ENCODE measurements around the gene CLDN24.

Gene CLDN24

DNA sequence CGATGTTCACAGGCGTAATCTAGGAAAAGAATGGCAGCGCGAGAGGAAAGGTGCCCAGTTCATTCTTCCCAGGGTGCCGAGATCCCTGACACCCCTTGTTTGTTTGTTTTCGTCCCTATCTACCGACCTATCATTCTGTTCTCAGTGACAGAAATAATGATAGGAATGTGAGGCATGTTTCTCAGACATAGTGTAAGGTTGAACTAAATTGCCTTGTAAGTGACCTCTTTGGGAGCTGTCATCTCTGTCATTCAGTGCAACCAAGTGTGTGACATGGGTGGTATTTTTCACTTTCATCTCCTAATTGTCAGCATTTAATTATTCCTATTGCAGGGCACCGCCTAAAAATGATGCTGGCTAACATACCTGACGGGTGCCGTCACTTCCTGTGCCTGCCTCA is 26.5 kb downstream of the CLDN24 start:
- no peak for TF ChIP-seq POLR2A (IDR thresholded peaks at IDR 0.05; ENCODE audit: low read depth, low read length)
- FAIRE-seq: no peak
- no peak for DNase-seq (ENCODE audit: insufficient read length, low spot score)

DNA sequence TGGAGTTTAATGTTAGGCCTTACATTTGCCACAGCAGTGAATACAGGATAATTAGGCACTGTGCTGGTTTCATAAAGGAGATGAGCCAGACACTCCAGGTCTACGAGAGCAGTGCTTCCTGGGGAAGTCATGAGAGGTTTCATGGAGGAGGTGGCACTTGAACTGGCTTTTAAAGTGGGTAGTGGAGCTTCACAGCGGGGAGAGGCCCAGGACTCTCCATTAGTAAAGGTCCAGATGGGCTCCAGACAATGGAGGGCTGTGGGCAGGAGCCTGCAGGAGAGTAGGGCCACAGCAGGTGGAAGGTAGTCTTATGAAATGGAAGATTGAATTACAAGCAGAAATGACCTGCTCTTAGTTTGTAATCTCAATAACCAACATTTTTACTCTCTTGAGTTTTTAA is 31.2 kb downstream of the CLDN24 start:
- no peak for TF ChIP-seq POLR2A (IDR thresholded peaks at IDR 0.05; ENCODE audit: low read depth, low read length)
- DNase-seq (ENCODE audit: insufficient read length, low spot score): no peak
- FAIRE-seq: no peak

DNA sequence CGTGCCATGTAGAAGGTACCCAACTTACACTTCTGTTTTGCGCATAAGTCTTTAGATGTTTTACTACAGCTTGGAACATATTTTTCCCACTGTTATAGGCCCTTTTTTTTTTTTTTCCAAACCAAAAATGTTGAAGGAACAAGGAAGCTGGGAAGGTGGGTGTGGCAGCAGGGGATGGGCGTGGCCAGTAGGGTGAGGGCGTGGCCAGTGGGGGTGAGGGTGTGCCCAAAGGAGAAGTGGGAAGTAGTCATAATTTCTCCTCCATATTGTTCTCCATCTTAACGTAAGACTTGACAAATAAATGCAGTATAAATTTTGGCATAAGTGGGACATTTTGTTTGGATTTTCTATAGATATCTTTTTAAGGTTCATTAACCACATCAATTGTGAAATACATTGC is 32.5 kb downstream of the CLDN24 start:
- TF ChIP-seq POLR2A (IDR thresholded peaks at IDR 0.05; ENCODE audit: low read depth, low read length): no peak
- DNase-seq (ENCODE audit: insufficient read length, low spot score) (no peak), FAIRE-seq (no peak)

DNA sequence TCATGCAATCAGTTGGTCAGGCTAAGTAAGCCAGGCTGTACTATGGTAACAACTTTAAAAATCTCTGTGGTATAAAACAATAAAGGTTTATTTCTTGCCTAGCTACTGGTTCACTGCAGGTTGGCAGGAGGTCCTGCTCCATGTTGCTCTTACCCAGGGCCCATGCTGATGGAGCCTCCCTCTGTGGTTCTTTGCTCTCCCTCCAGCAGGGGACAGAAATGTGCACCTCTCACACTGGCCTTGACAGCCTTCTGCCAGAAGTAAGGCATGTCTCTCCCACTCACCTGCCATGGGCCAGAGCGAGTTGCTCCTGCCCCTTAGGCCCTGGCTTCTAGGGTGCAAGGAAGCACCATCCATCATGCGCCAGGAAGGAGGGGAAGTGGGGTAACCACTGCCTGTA is 33.3 kb downstream of the CLDN24 start:
- DNase-seq (ENCODE audit: insufficient read length, low spot score): no peak
- FAIRE-seq: no peak
- TF ChIP-seq POLR2A (IDR thresholded peaks at IDR 0.05; ENCODE audit: low read depth, low read length): no peak

DNA sequence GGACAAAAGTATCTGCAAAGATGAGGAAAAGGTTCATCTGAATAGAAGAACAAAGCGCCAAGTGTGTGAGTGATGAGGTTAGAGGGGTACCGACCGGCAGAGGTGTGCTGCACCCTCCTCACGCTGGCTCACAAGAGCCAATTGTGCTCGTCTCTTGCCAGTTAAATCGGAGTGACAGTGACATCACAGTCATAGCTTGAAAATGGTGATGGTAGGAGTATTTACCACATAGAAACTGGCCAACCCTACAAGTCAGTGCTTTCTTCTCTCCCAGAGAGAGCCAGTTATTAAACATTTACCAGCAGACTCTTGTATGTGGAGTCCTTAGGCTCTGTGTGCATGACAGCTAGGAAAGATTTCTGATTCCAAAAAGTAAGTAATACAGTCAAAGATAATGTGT is 34.5 kb downstream of the CLDN24 start:
- FAIRE-seq: no peak
- no peak for DNase-seq (ENCODE audit: insufficient read length, low spot score)
- TF ChIP-seq POLR2A (IDR thresholded peaks at IDR 0.05; ENCODE audit: low read depth, low read length): no peak

DNA sequence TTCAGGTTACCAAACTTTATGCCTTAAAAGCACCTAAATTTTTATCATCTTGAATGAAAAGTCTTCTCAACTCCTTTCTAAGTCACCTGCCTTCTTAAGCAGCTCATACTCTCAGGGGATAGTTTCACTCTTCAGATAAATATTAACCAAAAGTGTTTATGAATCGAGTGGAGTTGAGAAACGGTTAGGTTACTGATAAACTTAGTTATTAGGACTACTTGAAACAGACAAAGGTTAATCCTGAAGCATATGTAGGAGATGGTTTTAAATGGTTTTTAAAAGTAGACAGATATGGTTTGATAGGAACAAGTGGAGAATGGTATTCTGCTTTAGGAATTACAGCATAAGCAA is 34.9 kb downstream of the CLDN24 start:
- FAIRE-seq (no peak), DNase-seq (ENCODE audit: insufficient read length, low spot score) (no peak)
- no peak for TF ChIP-seq POLR2A (IDR thresholded peaks at IDR 0.05; ENCODE audit: low read depth, low read length)

DNA sequence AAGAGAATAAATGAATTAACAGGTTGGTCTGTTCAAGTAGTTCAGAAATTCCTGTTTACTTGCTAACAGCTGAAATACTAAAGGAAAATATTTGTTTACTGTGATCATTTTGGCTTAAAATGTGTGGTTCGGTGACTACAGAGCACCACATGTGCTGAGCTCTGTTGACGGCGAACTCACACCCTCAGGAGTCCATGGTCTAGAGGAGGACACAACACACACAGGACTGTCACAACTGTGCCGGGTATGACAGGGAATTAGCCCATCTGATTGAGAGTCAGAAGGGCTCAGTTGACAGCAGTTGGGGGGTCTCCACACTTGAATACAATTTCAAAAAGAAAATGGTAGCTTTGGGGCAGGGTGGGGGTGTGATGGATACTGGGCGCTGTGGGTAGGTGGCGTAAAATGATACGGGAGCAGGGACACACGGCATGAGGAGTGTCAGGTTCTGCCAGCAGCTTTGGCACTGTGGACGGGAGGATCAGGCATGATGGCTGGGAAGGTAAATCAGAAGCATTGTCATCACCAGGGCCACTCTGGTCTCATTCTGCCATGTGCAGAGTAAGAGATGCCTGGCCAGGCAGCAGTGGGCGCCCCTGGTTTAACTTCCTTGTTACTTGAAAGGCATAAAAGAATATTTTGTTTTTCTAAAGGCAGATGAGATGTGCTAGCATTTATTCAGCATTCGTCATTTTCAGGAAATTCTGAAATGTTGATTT is 35.5 kb downstream of the CLDN24 start:
- DNase-seq (ENCODE audit: insufficient read length, low spot score): no peak
- no peak for TF ChIP-seq POLR2A (IDR thresholded peaks at IDR 0.05; ENCODE audit: low read depth, low read length)
- no peak for FAIRE-seq

DNA sequence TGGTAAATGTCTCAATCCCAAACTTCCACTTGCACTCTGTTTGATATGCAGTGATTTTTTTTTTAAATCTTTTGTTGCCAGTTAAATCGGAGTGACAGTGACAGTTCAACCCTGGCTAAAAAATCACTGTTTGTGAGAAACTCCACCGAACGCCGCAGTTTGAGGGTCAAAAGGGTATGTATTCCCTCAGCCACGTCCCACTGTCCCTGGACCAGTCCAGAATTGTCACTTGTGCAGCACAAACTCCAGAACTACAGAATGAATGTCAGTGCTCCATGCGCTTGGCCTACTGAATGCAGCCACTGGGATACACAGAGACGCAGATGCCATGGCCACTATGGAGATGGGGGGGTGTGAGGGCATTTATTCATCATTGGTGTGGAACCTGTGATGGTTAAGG is 36.3 kb downstream of the CLDN24 start:
- FAIRE-seq (no peak), DNase-seq (ENCODE audit: insufficient read length, low spot score) (no peak)
- no peak for TF ChIP-seq POLR2A (IDR thresholded peaks at IDR 0.05; ENCODE audit: low read depth, low read length)

DNA sequence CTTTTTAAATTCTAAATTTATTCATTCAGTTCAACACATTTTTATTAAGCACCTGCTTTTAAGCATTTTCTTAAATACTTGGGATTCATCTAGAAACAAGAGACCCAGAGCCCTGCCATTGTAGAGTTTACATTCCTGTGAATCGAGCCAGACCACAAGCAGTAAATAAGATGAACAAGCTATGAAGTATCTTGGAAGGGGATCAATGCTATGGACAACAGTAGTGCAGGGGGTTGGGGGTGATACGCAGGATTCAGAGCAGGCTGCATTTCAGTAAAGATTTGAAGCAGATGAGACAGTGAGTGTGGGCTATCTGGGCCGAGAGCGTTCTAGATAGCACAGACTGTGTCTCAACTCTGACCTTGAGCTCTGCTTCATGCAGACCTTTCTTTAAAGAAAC is 37.3 kb downstream of the CLDN24 start:
- DNase-seq (ENCODE audit: insufficient read length, low spot score) (no peak), FAIRE-seq (no peak)
- TF ChIP-seq POLR2A (IDR thresholded peaks at IDR 0.05; ENCODE audit: low read depth, low read length): no peak

DNA sequence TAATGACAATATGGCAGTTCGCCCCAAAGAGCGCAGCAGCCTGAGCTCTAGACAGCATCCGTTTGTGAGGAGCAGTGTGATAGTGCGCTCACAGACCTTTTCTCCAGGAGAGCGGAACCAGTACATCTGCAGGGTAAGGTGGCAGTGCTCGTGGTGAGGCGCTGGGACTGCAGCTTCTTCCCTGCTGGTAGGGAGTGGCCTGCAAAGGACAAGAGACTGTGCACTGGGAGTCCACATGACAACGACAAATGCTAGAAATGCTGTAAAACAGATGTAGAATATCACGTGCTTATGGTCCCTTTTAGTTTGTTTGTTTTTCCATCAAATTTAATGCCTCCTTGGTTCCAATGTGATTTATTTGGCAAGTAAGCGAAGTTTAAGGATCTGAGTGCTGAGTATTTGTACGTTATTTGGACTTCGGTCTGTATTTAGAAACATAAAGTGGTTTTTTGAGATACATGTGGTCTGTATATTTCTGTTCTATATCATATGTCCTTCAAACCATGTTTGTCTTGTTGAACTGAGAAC is 37.9 kb downstream of the CLDN24 start:
- DNase-seq (ENCODE audit: insufficient read length, low spot score): no peak
- TF ChIP-seq POLR2A (IDR thresholded peaks at IDR 0.05; ENCODE audit: low read depth, low read length): no peak
- no peak for FAIRE-seq

DNA sequence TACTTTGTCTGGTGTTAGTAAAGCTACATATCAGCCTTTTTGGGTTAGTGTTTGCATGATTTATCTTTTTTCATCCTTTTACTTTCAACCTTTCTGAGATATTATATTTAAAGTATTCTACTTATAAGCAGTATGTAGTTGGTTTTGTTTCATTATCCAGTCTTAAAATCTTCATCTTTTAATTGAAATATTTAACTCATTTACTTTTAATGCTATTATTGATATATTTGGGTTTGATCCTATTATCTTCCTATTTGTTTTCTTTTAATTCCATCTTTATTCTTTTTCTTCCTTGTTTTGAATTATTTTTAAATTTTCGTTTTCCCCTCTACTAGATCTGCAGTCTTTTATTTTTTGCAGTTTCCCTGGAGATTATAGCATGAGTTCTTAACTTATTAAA is 46.1 kb downstream of the CLDN24 start:
- DNase-seq (ENCODE audit: insufficient read length, low spot score): no peak
- no peak for TF ChIP-seq POLR2A (IDR thresholded peaks at IDR 0.05; ENCODE audit: low read depth, low read length)
- no peak for FAIRE-seq

DNA sequence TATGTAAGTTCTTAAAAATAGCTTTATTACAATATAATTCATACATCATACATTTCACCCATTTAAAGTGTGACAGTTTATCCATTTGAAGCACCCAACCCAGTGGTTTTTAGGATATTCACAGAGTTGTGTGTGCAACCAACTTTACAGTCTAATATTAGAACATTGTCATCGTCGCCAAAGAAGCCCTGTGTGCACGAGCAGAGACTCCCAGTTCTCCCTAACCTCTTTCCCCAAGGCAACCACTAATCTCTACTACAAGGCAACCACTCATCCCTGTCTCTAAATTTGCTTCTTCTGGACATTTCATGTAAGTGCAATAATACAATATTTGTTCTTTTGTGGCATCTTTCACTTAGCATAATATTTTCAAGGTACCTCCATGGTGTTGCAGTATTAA is 49.8 kb downstream of the CLDN24 start:
- DNase-seq (ENCODE audit: insufficient read length, low spot score) (no peak), FAIRE-seq (no peak)
- TF ChIP-seq POLR2A (IDR thresholded peaks at IDR 0.05; ENCODE audit: low read depth, low read length): no peak

All from H54 (cell line).